Measurements from ENCODE around the gene FBXL20.
"Not testable (repeated sequence)": the region's sequence is repeated elsewhere in the genome, so short reads cannot be mapped to it uniquely, and the experiment has no call there.

FBXL20 gene

GRCh38 chr17:39339272-39339671 lies 62.2 kb downstream of the FBXL20 start:
- in situ Hi-C loops (cut with MboI; ENCODE audit: low pct_unique_long_range_greater_than_20kb, low sequenced_read_pairs, unreplicated experiment) = no loop called here
- no peak for DNase-seq (ENCODE audit: low spot score)
- TF ChIP-seq, protein P1, sequence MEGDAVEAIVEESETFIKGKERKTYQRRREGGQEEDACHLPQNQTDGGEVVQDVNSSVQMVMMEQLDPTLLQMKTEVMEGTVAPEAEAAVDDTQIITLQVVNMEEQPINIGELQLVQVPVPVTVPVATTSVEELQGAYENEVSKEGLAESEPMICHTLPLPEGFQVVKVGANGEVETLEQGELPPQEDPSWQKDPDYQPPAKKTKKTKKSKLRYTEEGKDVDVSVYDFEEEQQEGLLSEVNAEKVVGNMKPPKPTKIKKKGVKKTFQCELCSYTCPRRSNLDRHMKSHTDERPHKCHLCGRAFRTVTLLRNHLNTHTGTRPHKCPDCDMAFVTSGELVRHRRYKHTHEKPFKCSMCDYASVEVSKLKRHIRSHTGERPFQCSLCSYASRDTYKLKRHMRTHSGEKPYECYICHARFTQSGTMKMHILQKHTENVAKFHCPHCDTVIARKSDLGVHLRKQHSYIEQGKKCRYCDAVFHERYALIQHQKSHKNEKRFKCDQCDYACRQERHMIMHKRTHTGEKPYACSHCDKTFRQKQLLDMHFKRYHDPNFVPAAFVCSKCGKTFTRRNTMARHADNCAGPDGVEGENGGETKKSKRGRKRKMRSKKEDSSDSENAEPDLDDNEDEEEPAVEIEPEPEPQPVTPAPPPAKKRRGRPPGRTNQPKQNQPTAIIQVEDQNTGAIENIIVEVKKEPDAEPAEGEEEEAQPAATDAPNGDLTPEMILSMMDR (IDR thresholded peaks at IDR 0.05; ENCODE audit: extremely low read depth, insufficient read depth, missing control alignments) = no peak

GRCh38 chr17:39337649-39338048 lies 63.8 kb downstream of the FBXL20 start:
- in situ Hi-C loops (cut with MboI; ENCODE audit: low pct_unique_long_range_greater_than_20kb, low sequenced_read_pairs, unreplicated experiment); DNase-seq (ENCODE audit: low spot score): not testable (repeated sequence)

DNA sequence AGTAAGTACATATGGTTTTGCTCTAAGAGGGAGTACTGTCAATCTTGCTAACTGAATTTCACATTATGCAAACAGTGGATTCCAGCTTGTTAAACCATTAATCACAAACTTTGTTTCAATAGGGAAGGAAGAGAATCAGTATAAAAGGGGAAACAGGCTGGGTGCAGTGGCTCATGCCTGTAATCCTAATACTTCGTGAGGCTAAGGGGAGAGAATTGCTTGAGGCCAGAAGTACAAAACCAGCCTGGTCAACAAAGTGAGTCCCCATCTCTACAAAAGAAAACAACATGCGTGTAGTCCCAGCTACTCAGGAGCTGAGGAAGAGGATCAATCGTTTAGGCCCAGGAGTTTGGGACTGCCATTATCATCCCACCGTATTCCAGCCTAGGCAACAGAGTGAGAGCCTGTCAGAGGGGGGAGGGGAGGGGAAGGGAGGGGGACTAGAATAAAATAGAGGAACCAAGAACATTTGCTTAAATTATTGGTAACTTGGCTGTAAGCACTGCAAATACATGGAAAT lies 65.7 kb downstream of the FBXL20 start:
- TF ChIP-seq, protein P1 (IDR thresholded peaks at IDR 0.05; ENCODE audit: extremely low read depth, insufficient read depth, missing control alignments) = no peak
- in situ Hi-C loops (cut with MboI; ENCODE audit: low pct_unique_long_range_greater_than_20kb, low sequenced_read_pairs, unreplicated experiment) = no loop called here
- no peak for DNase-seq (ENCODE audit: low spot score)

DNA sequence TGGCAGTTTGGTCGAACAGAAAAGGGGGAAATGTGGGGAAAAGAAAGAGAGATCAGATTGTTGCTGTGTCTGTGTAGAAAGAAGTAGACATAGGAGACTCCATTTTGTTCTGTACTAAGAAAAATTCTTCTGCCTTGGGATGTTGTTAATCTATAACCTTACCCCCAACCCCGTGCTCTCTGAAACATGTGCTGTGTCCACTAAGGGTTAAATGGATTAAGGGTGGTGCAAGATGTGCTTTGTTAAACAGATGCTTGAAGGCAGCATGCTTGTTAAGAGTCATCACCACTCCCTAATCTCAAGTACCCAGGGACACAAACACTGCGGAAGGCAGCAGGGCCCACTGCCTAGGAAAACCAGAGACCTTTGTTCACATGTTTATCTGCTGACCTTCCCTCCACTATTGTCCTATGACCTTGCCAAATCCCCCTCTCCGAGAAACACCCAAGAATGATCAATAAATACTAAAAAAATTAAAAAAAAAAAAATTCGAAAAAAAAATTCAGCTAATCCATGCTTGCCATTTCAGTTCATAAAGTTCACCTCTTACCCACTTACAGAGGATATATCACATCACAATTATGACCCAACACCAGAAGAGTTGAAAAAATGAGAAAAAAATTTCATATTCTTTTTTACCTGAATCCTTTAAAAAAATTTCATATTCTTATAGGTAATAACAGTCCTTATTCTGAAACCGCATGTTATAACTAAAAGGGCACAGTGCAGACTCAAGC lies 67.2 kb downstream of the FBXL20 start:
- in situ Hi-C loops (cut with MboI; ENCODE audit: low pct_unique_long_range_greater_than_20kb, low sequenced_read_pairs, unreplicated experiment); DNase-seq (ENCODE audit: low spot score): not testable (repeated sequence)

- TF ChIP-seq, protein P1 (IDR thresholded peaks at IDR 0.05; ENCODE audit: extremely low read depth, insufficient read depth, missing control alignments) = no peak
- DNase-seq (ENCODE audit: low spot score) = no peak
- in situ Hi-C loops (cut with MboI; ENCODE audit: low pct_unique_long_range_greater_than_20kb, low sequenced_read_pairs, unreplicated experiment) = no loop called here
These were observed 69.3 kb downstream of the FBXL20 start for GRCh38 chr17:39332092-39332491.

- TF ChIP-seq, protein P1 (IDR thresholded peaks at IDR 0.05; ENCODE audit: extremely low read depth, insufficient read depth, missing control alignments) = no peak
- in situ Hi-C loops (cut with MboI; ENCODE audit: low pct_unique_long_range_greater_than_20kb, low sequenced_read_pairs, unreplicated experiment) = no loop called here
- no peak for DNase-seq (ENCODE audit: low spot score)
These were observed 72.6 kb downstream of the FBXL20 start for GRCh38 chr17:39328815-39329214.

DNA sequence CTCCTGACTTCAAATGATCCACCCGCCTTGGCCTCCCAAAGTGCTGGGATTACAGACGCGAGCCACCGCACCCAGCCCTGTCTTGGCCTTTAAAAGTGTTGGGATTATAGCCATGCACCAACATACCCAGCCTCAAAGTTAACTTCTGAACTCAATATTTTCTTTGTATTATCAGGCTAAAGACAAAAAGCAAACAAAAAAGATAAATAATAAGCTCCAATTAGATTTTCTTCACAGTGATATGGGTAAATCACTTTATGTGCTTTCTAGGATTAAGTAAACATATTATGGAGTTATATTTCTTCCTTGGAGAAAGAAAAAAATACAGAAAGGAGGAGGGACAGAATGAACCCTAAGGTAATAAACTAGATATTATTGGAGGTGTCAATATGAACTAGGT lies 74.3 kb downstream of the FBXL20 start:
- TF ChIP-seq, protein P1 (IDR thresholded peaks at IDR 0.05; ENCODE audit: extremely low read depth, insufficient read depth, missing control alignments) = no peak
- in situ Hi-C loops (cut with MboI; ENCODE audit: low pct_unique_long_range_greater_than_20kb, low sequenced_read_pairs, unreplicated experiment) = no loop called here

More for the DNA sequence above, 74.3 kb downstream of the FBXL20 start:
- no peak for DNase-seq (ENCODE audit: low spot score)
